SKM-1 (cell line): ENCODE data around the gene IDS.
"Not testable (repeated sequence)": the region's sequence is repeated elsewhere in the genome, so short reads cannot be mapped to it uniquely, and the experiment has no call there.

Experiments
- DNase-seq: peaks from one replicate; lab custom pipeline; 2025; ENCODE audit not compliant: unreplicated experiment; lab: John Stamatoyannopoulos, UW

Gene IDS

DNA sequence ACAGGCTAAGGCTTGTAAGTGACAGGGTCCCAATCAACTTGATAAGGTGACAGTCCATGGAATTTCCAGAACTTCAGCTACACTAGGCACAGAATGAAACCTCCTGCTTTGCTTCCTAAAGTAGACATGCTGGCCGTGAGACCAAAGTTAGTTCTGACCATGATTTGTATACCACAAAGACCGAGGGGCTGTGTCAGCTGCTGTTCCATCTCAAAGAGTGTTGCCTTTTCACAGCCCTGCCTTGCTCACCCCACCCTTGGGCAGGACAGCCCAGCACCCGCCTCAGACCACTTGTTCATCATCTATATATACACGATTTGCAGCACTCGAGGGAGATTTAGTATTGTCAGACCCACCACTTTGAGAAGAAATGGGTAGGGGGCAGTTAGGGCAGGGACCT lies 5.3 kb downstream of the IDS start:
- DNase-seq, result no peak

DNA sequence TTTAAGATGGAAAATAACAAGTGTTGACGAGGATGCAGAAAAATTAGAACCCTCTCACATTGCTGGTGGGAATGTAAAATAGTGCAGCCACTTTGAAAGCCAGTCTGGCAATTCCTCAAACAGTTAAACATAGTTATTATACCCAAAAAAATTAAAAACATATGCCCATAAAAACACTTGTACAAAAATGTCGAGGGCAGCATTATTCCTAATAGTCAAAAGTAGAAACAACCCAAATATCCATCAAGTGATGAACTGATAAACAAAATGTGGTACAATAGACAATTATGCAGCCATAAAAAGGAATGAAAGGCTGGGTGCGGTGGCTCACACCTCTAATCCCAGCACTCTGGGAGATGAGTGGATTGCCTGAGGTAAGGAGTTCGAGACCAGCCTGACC lies 6.3 kb downstream of the IDS start:
- no peak for DNase-seq

DNA sequence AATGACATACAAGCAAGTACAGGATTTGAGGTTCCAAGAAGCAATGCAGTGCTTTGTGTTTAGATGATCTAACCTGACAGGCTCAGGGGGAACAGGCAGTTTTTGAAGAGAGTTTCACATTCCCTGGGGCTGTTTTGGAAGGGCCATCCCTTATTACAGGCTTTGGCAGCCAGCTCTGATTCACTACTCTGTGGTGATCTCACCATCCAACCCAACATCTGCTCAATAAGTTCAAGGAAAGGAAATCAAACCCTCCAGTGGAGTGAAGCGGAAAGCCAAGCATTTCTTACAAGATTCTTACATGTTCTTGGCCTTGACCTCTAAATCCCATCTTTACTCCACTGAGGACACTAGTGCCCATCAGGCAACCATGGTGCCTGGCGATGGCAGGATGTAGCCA lies 7.5 kb downstream of the IDS start:
- DNase-seq, result no peak

DNA sequence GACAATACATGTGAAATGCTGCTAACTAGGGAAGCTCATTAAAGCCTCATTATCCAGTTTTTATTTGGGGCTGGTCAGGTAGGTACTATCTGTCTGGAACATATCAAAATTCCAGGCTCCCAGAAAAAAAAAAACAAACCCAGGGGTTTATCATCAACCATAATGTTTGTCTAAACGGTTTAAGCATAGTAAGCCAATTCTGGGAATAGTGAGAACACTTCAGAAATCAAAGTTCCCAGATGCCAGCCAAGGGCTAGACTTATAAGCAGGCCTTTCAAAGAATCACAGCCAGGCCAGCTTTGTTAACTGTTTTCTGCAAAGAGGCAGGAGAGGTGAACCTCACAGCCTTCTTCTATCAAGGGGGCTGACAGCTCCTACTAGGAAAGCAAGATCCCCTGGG lies 8.1 kb downstream of the IDS start:
- no peak for DNase-seq

DNA sequence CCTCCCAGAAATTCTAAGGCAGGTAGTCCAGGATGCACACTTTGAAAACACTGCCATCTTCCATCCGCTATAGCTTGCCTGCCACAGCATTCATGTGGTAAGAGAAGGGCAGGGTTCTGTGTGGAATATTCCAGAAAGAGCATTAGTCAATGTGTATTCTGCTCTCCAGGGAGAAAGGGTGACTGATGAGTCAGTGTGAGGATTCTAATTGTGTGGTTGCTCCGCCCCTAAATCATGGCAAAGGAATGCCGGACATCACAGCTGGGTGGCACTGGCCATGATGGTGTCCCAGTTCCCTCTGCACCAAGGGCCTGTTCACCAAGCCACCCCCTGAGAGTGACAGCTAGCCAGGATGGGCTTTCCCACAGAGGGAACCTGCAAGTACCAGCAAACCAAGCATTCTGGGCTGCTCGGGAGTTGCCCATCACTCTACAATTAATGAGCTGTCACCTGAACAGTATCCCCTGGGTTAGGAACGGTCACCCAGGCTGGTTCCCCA lies 9.5 kb downstream of the IDS start:
- DNase-seq, result no peak

DNA sequence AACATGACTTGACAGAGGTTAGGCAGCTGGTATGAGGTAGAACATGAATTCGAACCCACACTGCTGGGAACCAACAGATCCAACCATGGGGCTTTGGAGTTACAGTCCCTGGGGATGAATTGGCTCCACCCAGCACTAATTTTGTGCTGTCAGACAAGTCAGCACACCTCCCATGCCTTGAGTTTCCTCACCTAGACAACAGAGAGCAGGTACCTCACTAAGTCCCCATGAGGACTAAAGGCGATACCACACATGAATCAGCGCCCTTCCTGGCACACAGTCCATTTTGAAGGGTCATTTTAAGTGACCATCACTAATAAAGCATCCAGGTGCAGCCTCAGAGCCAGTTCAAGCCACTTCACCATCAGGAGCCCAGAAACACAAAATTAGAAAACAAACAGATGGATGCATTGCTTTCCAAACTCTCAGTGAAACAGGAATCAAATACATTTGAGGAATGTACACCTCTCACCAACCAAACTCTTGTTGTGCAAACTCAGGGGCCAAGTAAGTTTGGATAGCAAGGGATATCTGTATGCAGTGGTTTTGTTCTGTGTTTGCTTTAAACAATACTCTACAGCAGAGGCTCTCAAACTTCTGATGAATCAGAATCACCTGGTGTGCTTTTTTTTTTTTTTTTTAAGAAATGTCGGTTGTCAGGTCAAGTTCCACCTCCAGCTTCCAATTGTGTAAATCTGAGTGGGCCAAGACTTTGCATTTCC lies 10.1 kb downstream of the IDS start:
- DNase-seq, result no peak

DNA sequence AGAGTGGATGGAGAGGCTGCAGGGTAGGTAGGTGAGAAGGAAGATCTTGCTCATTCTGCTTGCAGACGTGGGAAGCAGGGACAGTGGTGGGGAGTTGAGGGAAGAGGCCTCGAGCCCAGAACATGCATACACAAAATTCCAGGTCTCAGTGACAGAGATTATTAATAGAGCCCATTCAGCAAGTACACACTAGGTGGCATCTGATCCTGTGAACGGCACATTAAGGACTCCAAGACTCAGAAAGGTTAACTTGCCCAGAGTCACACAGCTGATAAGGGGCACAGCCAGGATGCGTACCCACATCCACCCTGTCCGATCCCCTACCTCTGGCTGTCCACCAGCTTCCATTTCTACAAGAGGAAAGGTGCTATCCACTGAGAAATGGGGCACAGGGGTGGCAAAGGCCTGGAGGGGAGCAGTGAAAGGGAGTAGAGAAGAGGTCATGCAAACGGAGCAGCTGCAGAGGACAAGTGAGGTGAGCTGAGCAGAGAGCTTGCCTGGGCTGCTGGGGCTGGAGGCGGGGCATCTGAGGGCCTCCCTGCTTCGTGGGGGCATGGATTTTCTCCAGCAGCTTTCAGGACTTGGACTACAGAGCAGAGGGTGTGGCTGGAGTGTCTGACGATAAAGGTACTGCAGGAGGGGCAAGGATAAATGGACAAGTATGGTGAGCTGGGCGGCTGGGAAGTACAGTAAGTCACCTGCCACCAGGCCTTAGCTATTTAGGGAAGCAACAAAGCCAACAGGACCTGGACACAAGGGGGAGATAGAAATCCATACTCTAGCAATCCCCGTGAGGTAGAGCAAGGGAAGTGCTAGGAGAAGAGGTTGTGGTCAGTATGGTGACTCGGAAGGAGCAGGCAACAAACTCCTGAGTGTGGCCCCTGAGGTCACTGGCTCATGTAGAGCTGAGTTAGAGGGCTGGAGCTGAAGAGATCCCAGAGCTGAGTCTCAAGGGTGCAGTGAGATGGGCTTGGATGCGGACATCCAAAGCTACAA lies 11.2 kb downstream of the IDS start:
- no peak for DNase-seq

DNA sequence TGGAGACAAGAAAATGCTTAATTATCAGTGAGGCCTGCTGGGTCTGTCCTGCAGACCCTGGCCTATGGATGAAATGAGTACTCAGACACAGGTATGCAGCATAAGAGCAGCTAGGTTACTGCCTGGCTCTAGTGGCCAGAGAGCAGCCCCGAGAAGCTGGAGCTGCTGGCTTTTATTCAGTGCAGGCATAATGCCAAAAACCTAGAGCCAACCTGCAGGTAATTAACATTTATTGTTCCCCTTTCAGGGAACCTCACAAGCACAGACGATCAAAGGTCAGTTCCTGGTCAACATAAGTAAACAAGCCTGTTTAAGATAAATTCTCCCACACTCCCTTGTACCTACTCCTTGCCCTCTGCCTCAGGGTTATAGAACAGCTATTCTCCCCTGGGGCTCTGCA lies 13.3 kb downstream of the IDS start:
- DNase-seq, result no peak

DNA sequence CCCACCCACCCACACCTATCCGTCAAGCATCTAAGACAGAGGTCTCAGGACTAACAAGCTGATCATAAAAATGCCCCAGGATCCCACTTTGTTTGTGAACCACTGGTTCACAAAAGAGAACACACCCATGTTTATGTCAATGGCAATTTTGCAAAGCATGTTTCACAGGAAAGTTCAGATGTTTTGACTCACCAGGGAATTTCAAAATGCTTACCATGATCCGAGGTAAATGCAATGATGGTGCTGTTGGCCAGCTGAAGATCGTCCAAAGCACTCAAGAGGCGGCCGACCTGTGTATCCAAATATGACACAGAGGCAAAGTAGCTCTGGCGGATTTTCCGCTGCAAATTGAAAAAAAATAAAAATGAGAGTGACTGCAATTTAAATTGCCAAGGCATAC lies 15.0 kb downstream of the IDS start:
- DNase-seq, result no peak

DNA sequence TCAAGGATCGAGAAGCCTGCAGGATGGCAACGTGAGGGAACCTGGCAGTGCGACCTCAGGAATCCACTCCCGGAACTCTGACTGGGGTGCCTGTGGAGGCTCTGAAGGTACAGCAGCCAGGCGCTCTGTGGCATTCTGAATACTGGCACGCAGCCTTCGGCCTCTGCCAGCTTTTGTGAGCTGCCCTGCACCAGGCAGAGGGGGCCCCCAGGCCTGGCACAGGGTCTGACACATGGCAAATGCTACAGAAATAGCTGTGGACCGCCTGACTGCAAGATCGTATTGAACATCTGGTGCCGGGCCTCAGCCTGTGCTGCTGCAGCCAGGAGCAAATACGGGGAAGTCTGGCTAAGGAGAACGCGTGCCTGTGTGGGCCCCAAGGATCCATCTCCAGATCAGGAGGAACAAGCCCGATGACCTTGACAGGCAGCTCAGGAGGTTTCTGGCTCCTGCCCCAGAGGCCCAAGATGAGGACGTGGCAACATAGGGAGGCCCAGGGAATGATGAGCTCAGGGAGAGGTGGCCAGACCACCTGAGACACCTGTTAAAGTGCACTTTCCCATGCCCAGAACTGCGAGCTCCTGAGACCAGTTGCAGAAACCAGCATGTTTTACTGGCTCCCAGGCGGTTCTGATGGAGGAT lies 16.6 kb downstream of the IDS start:
- not testable (repeated sequence) for DNase-seq

DNA sequence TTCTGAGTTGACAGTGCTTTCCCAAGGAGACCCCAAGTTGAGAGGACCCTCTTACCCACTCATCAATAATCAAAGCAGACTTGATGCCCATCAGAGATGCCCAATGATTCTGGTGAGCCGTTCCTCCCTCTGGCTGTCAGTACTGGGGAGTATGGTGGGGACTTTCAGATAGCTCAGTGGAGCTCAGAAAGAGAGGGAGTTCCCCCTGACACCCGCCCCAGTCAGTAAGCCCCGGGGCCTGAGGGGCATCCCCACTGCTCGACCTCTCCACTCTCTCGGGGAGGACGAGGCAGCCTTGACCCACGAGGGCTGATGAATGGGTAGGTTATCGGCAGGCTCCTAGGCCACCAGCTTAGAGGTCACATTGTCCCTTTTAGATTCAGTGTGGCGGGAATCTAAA lies 17.1 kb downstream of the IDS start:
- not testable (repeated sequence) for DNase-seq

DNA sequence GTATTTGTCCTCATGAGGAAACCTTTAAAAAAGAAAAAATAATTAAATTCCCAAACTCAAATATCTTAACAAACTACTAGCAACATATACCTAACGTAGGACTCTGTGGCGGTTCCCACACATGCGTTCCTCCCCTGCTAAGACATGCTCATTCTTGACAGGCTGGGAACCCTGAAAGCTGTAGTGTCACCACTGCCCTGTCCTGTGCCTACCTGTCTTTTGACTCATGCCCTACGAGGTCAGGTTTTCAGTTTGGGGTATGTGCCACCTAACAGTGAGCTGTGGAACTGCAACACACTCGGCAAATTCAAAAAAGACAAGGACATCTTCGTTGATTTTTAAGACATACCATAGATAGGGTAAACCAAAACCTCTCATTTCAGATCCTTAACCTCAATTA lies 17.8 kb downstream of the IDS start:
- no peak for DNase-seq

DNA sequence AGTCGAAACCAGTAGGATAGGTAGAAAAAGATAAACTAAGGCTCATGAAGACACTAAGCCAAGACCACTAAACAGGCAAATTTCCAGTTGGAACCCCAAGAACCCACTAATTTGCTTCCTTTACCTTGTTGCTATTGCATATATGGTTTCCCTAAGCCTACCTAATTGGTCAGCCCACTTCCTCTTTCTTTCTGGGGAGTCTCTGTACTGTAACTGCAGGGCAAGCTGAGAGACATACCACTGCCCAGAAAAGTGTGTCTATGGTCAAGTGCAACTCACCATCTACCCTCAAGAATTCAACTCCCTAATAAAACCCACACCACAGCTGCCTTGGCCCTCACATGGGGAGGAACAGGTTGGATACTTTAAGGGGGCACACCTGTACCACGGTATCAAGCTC lies 28.6 kb downstream of the IDS start:
- DNase-seq, result no peak

DNA sequence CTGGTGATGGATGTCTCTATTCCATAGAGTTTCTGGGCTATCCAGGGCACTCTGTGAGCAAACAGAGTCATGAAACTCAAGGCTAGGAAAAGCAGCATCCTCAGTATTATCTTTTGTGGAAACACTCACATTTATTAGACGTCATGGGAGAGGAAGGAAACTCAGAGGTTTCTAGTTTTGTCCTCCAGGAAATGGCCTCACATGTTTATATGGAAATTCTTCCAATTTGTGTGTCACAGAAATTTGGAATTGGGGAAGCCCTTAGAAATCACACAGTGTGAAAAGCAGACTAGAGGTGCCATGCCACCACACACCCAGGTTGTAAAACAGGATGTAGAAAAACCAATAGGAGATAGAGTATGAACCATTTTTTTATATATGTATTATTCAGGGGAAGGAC lies 31.1 kb downstream of the IDS start:
- DNase-seq, result no peak

DNA sequence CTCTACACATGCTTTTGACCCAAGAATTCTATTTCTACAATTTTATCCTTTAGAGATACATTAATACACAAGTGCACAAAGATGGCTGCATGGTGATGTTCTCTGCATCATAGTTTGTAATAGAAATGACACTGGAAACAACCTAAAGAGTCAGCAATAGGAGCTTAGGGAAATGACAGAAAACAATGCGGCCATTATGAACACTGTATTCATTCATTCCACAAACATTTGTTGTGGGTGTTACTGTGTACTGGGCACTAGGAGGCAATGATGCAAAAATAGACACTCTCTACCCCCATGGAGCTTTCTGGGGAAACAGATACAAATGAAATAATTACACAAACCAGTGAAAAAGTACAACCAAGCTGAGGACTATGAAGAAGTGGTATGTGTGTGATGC lies 32.0 kb downstream of the IDS start:
- DNase-seq, result no peak

DNA sequence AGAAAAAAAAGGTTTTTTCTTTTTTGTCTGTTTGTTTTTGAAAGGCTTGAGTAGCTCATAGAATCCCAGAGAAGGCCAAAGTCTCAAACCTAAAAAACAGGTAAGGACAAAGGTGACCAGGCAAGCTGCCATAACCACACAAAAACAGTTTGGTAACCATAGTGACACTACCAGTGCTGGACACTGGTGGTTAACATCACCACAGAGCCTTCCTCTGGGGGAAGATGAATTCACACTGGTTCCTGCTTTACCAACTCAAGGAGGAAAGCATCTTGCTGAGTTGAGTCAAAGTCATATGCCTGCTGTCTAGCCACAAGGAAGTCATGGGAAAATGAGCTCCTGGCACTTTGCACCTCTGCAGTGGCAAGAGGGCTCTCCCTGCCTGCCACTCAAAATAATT lies 32.5 kb downstream of the IDS start:
- no peak for DNase-seq

DNA sequence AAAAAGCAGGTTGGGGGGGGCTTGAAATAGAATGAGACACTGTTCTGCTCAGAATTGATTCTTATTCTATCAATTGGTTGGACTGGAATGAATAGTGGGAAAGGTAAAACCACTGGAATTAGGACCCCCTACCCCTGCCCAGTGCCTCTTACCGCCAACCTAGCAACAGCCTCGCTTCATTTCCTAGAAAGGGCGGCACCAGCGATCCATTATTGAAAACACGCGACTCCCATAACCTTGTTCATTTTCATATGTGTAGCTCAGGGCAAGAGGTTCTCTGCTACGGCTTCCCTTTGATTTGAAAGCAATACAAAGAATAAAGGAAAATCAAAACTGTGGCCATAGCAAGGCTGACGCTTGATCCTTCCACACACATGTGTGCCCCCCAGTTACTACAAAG lies 33.7 kb downstream of the IDS start:
- no peak for DNase-seq

DNA sequence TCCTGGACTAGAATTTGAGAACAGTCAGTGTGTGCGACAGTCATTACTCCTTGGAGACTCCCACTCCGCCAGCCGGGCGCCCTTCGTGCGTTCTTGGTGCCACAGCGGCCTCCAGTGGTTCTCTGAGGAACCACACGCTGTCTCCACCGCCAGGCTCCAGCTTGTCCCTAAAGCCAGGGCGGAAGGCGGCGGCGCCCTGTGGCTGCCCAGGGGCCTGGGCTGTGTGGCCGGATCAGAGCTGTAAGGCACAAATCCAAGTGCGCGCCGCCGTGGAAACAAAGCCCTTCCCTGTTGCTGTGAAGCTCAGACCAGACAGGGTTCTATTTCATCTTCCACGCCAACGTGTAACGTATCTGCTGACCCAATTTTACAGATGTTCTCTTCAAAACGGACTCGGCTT lies 34.2 kb downstream of the IDS start:
- peak; percentile 7 for DNase-seq

DNA sequence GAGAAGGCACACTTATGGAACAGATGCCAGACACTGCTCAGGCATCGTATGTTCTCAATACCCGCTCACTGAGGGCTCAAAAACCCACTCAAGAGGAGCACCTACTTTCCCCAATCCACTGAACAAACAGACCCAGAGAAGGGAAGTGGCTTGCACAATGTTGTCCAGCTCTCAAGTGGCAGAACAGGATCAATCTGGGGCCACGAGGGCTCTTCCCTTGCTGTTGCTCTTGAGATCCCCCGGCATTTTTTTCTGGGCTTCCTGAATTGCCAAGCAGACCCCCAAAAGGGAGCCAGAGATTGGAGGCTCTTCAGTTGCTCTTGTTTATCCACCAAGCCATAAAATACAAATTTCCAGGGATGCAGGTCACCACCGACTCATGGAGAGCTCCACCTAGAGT lies 35.7 kb downstream of the IDS start:
- no peak for DNase-seq

DNA sequence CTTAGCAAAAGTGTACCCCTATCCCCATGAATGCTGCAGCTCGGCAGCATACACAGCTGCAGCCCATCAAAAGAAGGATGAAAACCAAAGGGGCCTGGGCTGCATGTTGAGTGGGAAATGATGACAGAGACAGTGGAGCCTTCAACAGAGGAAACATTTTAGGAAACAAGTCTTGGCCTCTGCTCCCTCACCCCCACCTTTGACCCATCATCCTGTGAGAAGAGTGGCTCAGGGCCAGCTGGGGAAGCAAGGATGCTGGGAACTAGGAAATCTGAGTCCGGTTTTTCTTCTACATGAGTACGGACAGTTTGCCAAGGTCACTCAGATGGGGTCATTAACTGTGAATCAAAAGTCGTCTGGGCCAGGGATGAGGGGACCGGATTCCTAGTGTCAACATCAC lies 37.2 kb downstream of the IDS start:
- DNase-seq, result no peak

DNA sequence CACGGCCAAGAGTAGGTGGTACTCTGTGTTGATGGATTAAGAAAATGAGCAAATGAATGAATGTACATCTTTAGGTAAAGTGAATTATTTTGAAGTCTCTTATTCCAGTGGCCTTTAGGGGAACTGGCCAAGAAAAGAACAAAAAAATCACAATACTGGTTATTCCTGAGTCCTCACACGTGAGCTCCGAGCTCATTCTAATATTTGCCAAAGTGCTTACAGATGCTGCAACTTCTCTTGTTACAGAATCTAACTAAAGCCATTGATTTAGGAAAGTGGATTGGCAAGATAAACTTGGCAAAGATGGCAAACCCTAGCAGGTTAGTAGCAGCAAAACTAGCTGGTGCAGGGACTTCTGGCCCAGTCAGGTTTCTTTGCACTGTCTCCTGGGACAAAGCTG lies 37.6 kb downstream of the IDS start:
- no peak for DNase-seq

DNA sequence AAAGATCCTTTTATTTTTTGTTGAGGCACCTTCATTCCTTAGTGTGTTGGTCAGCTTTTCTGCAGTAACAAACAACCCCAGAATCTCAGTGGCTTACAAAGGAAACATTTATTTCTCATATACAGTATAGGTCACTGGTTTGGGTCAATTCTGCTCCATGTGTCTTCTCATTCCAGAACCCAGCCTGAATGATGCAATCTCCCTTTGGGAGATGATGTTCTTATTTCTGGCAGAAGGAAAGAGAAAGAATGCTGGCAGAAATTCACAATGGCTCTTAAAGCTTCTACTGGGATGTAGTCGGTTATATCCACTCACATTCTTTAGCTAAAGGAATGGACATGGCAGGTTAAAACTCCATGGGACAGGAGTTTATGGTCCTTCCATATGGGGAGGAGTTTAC lies 42.3 kb downstream of the IDS start:
- no peak for DNase-seq
